ENCODE results near the gene ARL6. TPM values are rescaled to one million over a fixed set of nuclear protein-coding genes. Genes with fewer than 3 reads are reported as not detected.

ARL6 gene
- total RNA-seq, 2 donors from 2014 or later, result 1.9 to 5.5 TPM

DNA sequence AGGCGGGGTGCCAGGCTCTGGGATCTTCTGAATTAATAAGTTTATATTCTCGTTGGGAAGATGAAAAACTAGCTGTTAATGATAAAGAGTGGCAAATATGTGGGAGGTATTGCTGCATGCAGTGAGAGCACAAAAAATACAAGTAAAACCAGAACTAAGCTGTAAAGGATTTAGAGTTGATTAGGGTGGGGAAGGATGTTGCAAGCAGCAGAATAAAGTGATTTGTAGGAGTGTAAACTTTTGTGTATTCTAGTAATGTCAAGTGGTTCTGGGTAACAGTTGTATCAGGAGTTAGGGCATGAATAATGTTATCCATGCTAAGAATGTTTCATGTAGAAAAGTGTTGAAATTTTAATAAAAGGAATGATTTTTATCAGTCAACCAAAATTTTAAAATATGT is 75.4 kb downstream of the ARL6 start:
- no peaks in the 10 kb centered on the region for H3K36me3 Mint-ChIP-seq
- DNase-seq (ENCODE audit: low spot score in 2 of 2) (no peak), ATAC-seq (no peak)
- no peak overlapping the region for H3K27ac Mint-ChIP-seq
- H3K9me3 Mint-ChIP-seq, result no peaks in the 10 kb centered on the region

DNA sequence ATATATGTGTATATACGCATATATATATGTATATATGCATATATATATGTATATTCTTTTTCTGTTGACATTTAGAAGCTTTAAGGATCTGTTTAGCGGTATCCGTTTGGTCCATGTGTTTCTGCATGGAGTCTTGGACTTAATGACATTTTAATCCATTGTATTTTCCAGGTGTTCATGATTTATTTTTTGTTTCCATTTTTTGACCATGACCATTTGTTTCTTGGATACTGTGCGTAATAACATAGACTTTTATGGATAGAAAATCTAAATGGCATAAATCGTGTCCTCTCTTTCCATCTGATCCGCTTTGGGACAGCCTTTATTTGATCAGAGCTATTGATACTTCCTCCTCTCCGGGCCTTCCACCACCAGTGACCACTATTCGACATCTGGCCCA is 76.7 kb downstream of the ARL6 start:
- no peak for ATAC-seq
- Mint-ChIP-seq H3K27ac (no peak overlapping the region), H3K36me3 (no peaks in the 10 kb centered on the region), H3K9me3 (no peaks in the 10 kb centered on the region)
- no peak for DNase-seq (ENCODE audit: low spot score in 2 of 2)

DNA sequence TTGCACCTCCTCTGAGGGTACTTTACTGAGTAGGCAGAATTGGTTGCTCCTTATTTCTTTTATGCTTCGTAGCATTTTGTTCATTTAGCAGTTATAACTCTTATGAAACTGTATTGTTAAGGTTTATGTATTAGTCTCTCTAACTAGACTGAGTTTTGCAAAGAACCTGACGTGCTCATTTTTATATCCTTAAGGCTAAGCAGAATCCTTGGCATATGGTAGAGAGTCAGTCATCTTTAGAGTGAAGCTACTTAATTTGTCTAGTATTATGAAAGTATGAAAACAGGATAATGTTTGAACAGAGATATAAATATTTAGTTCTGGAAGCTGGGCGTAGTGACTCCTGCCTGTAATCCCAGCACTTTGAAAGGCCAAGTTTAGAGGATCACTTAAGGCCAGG is 77.4 kb downstream of the ARL6 start:
- Mint-ChIP-seq H3K36me3 (no peaks in the 10 kb centered on the region), H3K9me3 (no peaks in the 10 kb centered on the region), H3K27ac (no peak overlapping the region)
- ATAC-seq, result no peak
- no peak for DNase-seq (ENCODE audit: low spot score in 2 of 2)

DNA sequence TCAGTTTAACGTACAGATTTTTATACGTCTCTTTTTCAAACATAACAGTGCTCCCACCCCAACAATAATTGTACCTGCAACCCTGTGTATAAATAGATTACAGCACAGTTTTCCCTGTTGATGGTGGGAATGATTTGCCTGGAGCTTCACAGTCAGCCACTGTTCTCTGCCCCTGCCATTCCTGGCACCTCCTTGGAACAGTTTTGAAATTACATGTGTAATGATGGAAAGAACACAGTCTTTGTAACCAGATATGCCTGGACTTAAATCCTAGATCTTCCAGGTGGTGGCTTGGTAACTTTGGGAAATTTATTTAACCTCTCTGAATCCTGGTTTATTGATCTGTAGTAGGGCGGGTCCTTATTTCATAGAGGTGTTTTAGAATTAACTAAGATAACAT is 84.2 kb downstream of the ARL6 start:
- H3K9me3 Mint-ChIP-seq, result no peaks in the 10 kb centered on the region

More for the DNA sequence above, 84.2 kb downstream of the ARL6 start:
- DNase-seq (ENCODE audit: low spot score in 2 of 2) (no peak), ATAC-seq (no peak)
- no peaks in the 10 kb centered on the region for H3K36me3 Mint-ChIP-seq
- H3K27ac Mint-ChIP-seq, result no peak overlapping the region

Other genes starting within 250 kb of the ARL6 start
- 10 to 100 TPM in 1 of 2 donors, 1 to 10 TPM in 1; 1.3 to 10.6 TPM for gene CRYBG3, start 57.3 kb downstream of the ARL6 start, total RNA-seq
- gene RIOX2, start 207.7 kb downstream of the ARL6 start, total RNA-seq, result 10 to 100 TPM in 1 of 2 donors, 1 to 10 TPM in 1; 9.3 to 38.9 TPM

Data from activated naive CD4-positive, alpha-beta T cell treated with anti-CD3 and anti-CD28 coated beads, Interleukin-2, amount 50 U/mL, for 72 hours (primary cell).